Measurements from ENCODE around the gene PNPLA6. TPM values are rescaled to one million over a fixed set of nuclear protein-coding genes. Genes with fewer than 3 reads are reported as not detected.
A peak's percentile ranks its signal among the peaks of the same experiment; 100 is the strongest.

Gene PNPLA6
- total and polyA plus RNA-seq, 11 donors, result 35.6 to 105 (median 49.9) TPM

GRCh38 chr19:7515110-7515644, 20.3 kb upstream of the PNPLA6 start:
- TF ChIP-seq, protein P1, sequence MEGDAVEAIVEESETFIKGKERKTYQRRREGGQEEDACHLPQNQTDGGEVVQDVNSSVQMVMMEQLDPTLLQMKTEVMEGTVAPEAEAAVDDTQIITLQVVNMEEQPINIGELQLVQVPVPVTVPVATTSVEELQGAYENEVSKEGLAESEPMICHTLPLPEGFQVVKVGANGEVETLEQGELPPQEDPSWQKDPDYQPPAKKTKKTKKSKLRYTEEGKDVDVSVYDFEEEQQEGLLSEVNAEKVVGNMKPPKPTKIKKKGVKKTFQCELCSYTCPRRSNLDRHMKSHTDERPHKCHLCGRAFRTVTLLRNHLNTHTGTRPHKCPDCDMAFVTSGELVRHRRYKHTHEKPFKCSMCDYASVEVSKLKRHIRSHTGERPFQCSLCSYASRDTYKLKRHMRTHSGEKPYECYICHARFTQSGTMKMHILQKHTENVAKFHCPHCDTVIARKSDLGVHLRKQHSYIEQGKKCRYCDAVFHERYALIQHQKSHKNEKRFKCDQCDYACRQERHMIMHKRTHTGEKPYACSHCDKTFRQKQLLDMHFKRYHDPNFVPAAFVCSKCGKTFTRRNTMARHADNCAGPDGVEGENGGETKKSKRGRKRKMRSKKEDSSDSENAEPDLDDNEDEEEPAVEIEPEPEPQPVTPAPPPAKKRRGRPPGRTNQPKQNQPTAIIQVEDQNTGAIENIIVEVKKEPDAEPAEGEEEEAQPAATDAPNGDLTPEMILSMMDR (IDR thresholded peaks at IDR 0.05), result no peak
- no peak for TF ChIP-seq POLR2A (IDR thresholded peaks at IDR 0.05)

GRCh38 chr19:7515645-7516151, 19.8 kb upstream of the PNPLA6 start, which contains the start of gene ZNF358:
TSS of gene ZNF358 (plus strand) at chr19:7516103. CDS start at chr19:7519243, 3,140 bp downstream.
- Histone ChIP-seq H3K9me3 (no peaks in the 10 kb centered on the region), H3K36me3 (peaks cover 0 to 16% (median 0%) of the 10 kb centered on the region in 9 donors), H3K27ac (peak within 1 kb of the TSS; percentile 79 to 96 (median 90)), H3K27me3 (no peaks in the 10 kb centered on the region), H3K4me1 (peaks cover 0 to 26% (median 15%) of the 10 kb centered on the region in 12 donors), H3K4me3 (peak within 1 kb of the TSS; percentile 69 to 94 (median 80))
- peak in 1 of 2 donors; percentile 28 for TF ChIP-seq POLR2A (IDR thresholded peaks at IDR 0.05)
- TF ChIP-seq, protein P1 (IDR thresholded peaks at IDR 0.05), result no peak
- DNase-seq (peak; percentile 81 to 91 (median 84)), ATAC-seq (peak; percentile 59 to 92 (median 88))
- 1 to 2% (median 1%) methylated on average over 18 to 33 of the region's 33 CpGs for WGBS, 4 donors
- intact Hi-C loops (cut with DNase I), result loop anchor here in 1 of 10 donors (2.0 kb wide), 1 partner anchor 27 kb away; the partner anchor contains the start of gene PEX11G

More at GRCh38 chr19:7515110-7515644, 20.3 kb upstream of the PNPLA6 start:
- H3K9me3 ChIP-seq, result no peaks in the 10 kb centered on the region
- DNase-seq (peak in 3 of 5 donors; percentile 19 to 61 (median 59)), ATAC-seq (peak; percentile 58 to 84 (median 62))
- H3K4me3 ChIP-seq, result peak overlapping the region in 10 of 12 donors; percentile 47 to 94 (median 62)
- WGBS, 4 donors, result 53 to 63% (median 61%) methylated on average over 13 of the region's 13 CpGs
- H3K27ac ChIP-seq, result peak overlapping the region in 11 of 12 donors; percentile 79 to 96 (median 91)
- H3K36me3 ChIP-seq, result peaks cover 0 to 10% (median 0%) of the 10 kb centered on the region in 9 donors
- intact Hi-C loops (cut with DNase I), result loop anchor here in 1 of 10 donors (2.0 kb wide), 1 partner anchor 26 kb away; the partner anchor contains the start of gene PEX11G
- no peaks in the 10 kb centered on the region for H3K27me3 ChIP-seq
- H3K4me1 ChIP-seq, result peaks cover 0 to 26% (median 15%) of the 10 kb centered on the region in 12 donors

GRCh38 chr19:7516333-7516732, 19.2 kb upstream of the PNPLA6 start:
- ATAC-seq, result no peak
- no peaks in the 10 kb centered on the region for H3K9me3 ChIP-seq
- peaks cover 0 to 26% (median 15%) of the 10 kb centered on the region in 12 donors for H3K4me1 ChIP-seq
- no peak for TF ChIP-seq POLR2A (IDR thresholded peaks at IDR 0.05)
- TF ChIP-seq, protein P1 (IDR thresholded peaks at IDR 0.05), result no peak
- peak overlapping the region; percentile 69 to 94 (median 80) for H3K4me3 ChIP-seq
- peaks cover 0 to 16% (median 0%) of the 10 kb centered on the region in 9 donors for H3K36me3 ChIP-seq
- H3K27ac ChIP-seq, result peak overlapping the region; percentile 51 to 92 (median 84)
- 0 to 5% (median 3%) methylated on average over 3 to 28 of the region's 28 CpGs for WGBS, 4 donors
- DNase-seq, result peak in 1 of 5 donors; percentile 26
- intact Hi-C loops (cut with DNase I), result no loop called here
- H3K27me3 ChIP-seq, result no peaks in the 10 kb centered on the region

DNA sequence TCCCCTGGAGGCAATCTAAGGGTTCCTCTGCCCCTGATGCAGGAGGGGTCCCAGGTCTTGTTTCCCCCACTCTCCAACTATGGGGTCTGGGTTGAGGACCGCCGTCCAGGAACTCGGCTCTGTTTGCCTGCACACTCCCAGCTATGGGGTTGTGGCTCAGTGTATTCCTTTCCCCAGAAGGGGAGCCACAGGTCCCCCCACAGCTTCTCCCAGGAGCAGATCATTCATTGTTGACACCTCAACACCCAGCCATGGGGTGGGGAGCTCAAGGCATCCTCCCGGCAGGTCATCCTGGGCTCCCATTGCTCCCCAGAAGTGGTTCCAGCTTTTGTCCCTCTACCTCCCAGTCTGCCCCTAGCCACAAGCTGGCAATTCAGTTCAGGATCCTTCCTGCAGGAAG, 18.6 kb upstream of the PNPLA6 start:
- Histone ChIP-seq H3K9me3 (no peaks in the 10 kb centered on the region), H3K36me3 (peaks cover 0 to 16% (median 0%) of the 10 kb centered on the region in 9 donors), H3K4me3 (peak overlapping the region; percentile 69 to 94 (median 80)), H3K4me1 (peaks cover 0 to 30% (median 18%) of the 10 kb centered on the region in 12 donors), H3K27me3 (no peaks in the 10 kb centered on the region), H3K27ac (peak overlapping the region in 10 of 12 donors; percentile 81 to 92 (median 86))
- intact Hi-C loops (cut with DNase I), result no loop called here
- WGBS, 4 donors, result 28 to 51% (median 42%) methylated on average over 4 of the region's 4 CpGs; no CpG with 5 or more reads in 1 of the 4 donors
- no peak for ATAC-seq
- no peak for TF ChIP-seq POLR2A (IDR thresholded peaks at IDR 0.05)
- TF ChIP-seq, protein P1 (IDR thresholded peaks at IDR 0.05), result no peak
- peak in 1 of 5 donors; percentile 19 for DNase-seq

Measured in heart left ventricle (tissue), 16 donors.